ENCODE measurements around the gene EFCAB6. TPM values are rescaled to one million over a fixed set of nuclear protein-coding genes. Genes with fewer than 3 reads are reported as not detected.
A peak's percentile ranks its signal among the peaks of the same experiment; 100 is the strongest.

The EFCAB6 gene
- total RNA-seq, 1 donor: 2.7 TPM

GRCh38 chr22:43743929-43744643, 68.0 kb downstream of the EFCAB6 start:
- TF ChIP-seq CTCF (IDR thresholded peaks at IDR 0.05; ENCODE audit: insufficient read depth, low read length): no peak
- no peak overlapping the region for H3K4me3 ChIP-seq (ENCODE audit: low read depth, low read length)
- no peak for DNase-seq (ENCODE audit: low read depth)

- TF ChIP-seq CTCF (IDR thresholded peaks at IDR 0.05; ENCODE audit: insufficient read depth, low read length): no peak
- no peak overlapping the region for H3K4me3 ChIP-seq (ENCODE audit: low read depth, low read length)
- DNase-seq (ENCODE audit: low read depth): no peak
Observed at GRCh38 chr22:43743131-43743530, 69.0 kb downstream of the EFCAB6 start.

GRCh38 chr22:43742154-43742950, 69.8 kb downstream of the EFCAB6 start:
- no peak overlapping the region for H3K4me3 ChIP-seq (ENCODE audit: low read depth, low read length)
- DNase-seq (ENCODE audit: low read depth): no peak
- TF ChIP-seq CTCF (IDR thresholded peaks at IDR 0.05; ENCODE audit: insufficient read depth, low read length): no peak

GRCh38 chr22:43740587-43741270, 71.4 kb downstream of the EFCAB6 start:
- TF ChIP-seq CTCF (IDR thresholded peaks at IDR 0.05; ENCODE audit: insufficient read depth, low read length): no peak
- H3K4me3 ChIP-seq (ENCODE audit: low read depth, low read length): no peak overlapping the region
- peak; percentile 30 for DNase-seq (ENCODE audit: low read depth)

GRCh38 chr22:43739851-43740379, 72.2 kb downstream of the EFCAB6 start:
- no peak overlapping the region for H3K4me3 ChIP-seq (ENCODE audit: low read depth, low read length)
- no peak for TF ChIP-seq CTCF (IDR thresholded peaks at IDR 0.05; ENCODE audit: insufficient read depth, low read length)
- DNase-seq (ENCODE audit: low read depth): no peak

- TF ChIP-seq CTCF (IDR thresholded peaks at IDR 0.05; ENCODE audit: insufficient read depth, low read length): no peak
- DNase-seq (ENCODE audit: low read depth): no peak
- no peak overlapping the region for H3K4me3 ChIP-seq (ENCODE audit: low read depth, low read length)
Observed at GRCh38 chr22:43737150-43737828, 74.8 kb downstream of the EFCAB6 start.
